ENCODE data around the gene KCNH2. TPM values are rescaled to one million over a fixed set of nuclear protein-coding genes. Genes with fewer than 3 reads are reported as not detected.

Gene KCNH2
- total and polyA plus RNA-seq, 10 donors = 0.67 to 5.1 (median 2.3) TPM

DNA sequence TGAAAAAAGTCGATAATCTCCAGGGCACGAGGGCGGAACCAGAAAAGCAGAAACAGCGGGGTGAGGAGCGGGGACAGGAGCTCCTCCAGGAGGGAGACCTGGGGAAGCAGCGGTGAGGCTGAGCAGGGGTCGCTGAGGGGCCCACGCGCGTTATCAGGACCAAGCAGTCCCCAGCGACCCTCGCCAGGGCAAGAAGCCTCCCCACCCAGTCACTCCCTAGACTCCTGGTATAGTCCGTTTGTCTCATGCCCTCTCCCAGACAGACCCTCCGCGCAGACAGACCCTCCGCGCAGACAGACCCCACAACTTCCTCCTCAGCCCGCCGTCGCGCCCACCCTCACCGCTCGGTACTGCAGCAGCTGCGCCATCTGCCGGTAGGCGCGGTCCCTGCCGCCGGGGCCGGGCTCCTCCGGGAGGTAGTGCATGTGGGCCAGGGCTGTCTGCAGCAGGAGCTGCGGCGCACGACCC is 39.9 kb upstream of the KCNH2 start:
- H3K9me3 ChIP-seq = no peaks in the 10 kb centered on the region
- H3K27me3 ChIP-seq (replicated peaks in 1 of 7) = peaks cover 0 to 62% (median 25%) of the 10 kb centered on the region in 7 donors
- TF ChIP-seq POLR2AphosphoS5 (IDR thresholded peaks at IDR 0.05) (peak; percentile 48 to 83 (median 57)), POLR2A (IDR thresholded peaks at IDR 0.05) (no peak)
- TF ChIP-seq, protein P1, sequence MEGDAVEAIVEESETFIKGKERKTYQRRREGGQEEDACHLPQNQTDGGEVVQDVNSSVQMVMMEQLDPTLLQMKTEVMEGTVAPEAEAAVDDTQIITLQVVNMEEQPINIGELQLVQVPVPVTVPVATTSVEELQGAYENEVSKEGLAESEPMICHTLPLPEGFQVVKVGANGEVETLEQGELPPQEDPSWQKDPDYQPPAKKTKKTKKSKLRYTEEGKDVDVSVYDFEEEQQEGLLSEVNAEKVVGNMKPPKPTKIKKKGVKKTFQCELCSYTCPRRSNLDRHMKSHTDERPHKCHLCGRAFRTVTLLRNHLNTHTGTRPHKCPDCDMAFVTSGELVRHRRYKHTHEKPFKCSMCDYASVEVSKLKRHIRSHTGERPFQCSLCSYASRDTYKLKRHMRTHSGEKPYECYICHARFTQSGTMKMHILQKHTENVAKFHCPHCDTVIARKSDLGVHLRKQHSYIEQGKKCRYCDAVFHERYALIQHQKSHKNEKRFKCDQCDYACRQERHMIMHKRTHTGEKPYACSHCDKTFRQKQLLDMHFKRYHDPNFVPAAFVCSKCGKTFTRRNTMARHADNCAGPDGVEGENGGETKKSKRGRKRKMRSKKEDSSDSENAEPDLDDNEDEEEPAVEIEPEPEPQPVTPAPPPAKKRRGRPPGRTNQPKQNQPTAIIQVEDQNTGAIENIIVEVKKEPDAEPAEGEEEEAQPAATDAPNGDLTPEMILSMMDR (IDR thresholded peaks at IDR 0.05 in 8 of 11, conservative IDR thresholded peaks at IDR 0.05 in 3 of 11) = peak; percentile 83 to 99 (median 96)
- peak; percentile 94 for DNase-seq
- H3K36me3 ChIP-seq = peaks cover 0 to 24% (median 0%) of the 10 kb centered on the region in 6 donors
- H3K4me1 ChIP-seq = peaks cover 21 to 67% (median 51%) of the 10 kb centered on the region in 6 donors
- H3K27ac ChIP-seq = peak overlapping the region in 3 of 8 donors; percentile 15 to 45 (median 37)
- intact Hi-C loops (cut with DNase I; ENCODE audit: low total_unique reads) = no loop called here
- 2 to 5% (median 4%) methylated on average over 33 to 34 of the region's 34 CpGs for WGBS, 5 donors
- H3K4me3 ChIP-seq = peak overlapping the region in 7 of 8 donors; percentile 23 to 67 (median 34)

DNA sequence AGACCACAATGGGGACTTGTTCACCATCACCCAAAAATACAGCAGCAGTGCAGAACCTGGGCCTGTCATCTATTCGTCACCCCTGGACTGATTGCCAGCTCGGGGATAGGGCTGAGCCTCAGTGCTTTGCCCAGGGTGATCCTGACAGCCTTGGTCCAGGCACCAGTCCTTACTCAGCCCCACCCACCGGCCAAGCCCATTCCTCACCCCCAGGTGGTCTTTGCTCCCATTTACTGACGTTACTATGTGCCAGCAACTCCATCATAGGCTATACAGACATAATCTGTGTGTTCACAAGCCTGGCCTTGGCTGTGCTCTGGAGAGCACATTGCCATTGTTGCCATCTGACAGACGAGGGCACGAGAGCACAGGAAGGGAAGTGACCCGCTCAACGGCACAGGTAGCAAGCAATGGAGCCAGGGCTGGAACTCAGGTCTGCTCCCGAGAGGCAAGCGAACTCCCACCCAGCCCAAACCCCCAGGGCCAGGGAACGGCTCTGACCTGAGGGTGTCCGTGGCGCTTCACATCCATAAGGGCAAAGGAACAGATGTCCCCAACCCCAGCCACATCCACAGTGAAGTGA is 39.3 kb upstream of the KCNH2 start:
- Histone ChIP-seq H3K9me3 (no peaks in the 10 kb centered on the region), H3K4me3 (peak overlapping the region in 3 of 8 donors; percentile 32 to 67 (median 38)), H3K27me3 (replicated peaks in 1 of 7) (peaks cover 0 to 64% (median 25%) of the 10 kb centered on the region in 7 donors), H3K4me1 (peaks cover 26 to 72% (median 56%) of the 10 kb centered on the region in 6 donors), H3K36me3 (peaks cover 0 to 30% (median 0%) of the 10 kb centered on the region in 6 donors), H3K27ac (peak overlapping the region in 3 of 8 donors; percentile 15 to 45 (median 37))
- TF ChIP-seq, protein P1 (IDR thresholded peaks at IDR 0.05 in 8 of 11, conservative IDR thresholded peaks at IDR 0.05 in 3 of 11) = no peak
- peak in 2 of 3 donors; percentile 3 to 27 for TF ChIP-seq POLR2AphosphoS5 (IDR thresholded peaks at IDR 0.05)
- peak in 1 of 3 donors; percentile 1 for TF ChIP-seq POLR2A (IDR thresholded peaks at IDR 0.05)
- WGBS, 5 donors = 33 to 46% (median 42%) methylated on average over 12 to 13 of the region's 13 CpGs
- no peak for DNase-seq
- intact Hi-C loops (cut with DNase I; ENCODE audit: low total_unique reads) = no loop called here

DNA sequence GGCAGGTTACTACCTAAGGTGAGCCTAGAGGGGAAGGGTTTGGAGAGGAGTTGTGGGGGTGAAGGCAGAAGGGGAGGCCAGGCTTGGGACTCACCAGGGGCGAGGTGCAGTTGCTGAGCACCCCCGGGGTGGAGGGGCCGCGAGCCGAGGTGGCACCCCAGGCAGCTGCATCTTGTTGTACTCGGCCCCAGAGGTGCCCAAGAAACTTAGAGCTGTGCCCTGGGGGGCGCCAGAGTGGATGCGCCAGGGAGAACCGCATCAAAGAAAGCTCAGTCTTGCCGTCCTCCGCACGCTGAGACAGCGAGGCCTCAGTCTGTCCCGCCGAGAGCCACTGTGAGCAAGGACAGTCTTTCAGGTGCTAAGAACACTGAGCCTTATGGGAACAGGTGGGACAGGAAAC is 38.8 kb upstream of the KCNH2 start:
- peak overlapping the region in 3 of 8 donors; percentile 14 to 45 (median 37) for H3K27ac ChIP-seq
- peaks cover 0 to 30% (median 0%) of the 10 kb centered on the region in 6 donors for H3K36me3 ChIP-seq
- WGBS, 5 donors = 77 to 87% (median 81%) methylated on average over 15 of the region's 15 CpGs
- H3K4me1 ChIP-seq = peaks cover 31 to 77% (median 61%) of the 10 kb centered on the region in 6 donors
- H3K4me3 ChIP-seq = no peak overlapping the region
- intact Hi-C loops (cut with DNase I; ENCODE audit: low total_unique reads) = no loop called here
- H3K27me3 ChIP-seq (replicated peaks in 1 of 7) = peaks cover 0 to 64% (median 25%) of the 10 kb centered on the region in 7 donors
- H3K9me3 ChIP-seq = no peaks in the 10 kb centered on the region
- TF ChIP-seq POLR2AphosphoS5 (IDR thresholded peaks at IDR 0.05) (peak; percentile 35 to 78 (median 58)), POLR2A (IDR thresholded peaks at IDR 0.05) (peak in 1 of 3 donors; percentile 3)
- TF ChIP-seq, protein P1 (IDR thresholded peaks at IDR 0.05 in 8 of 11, conservative IDR thresholded peaks at IDR 0.05 in 3 of 11) = no peak
- DNase-seq = no peak

DNA sequence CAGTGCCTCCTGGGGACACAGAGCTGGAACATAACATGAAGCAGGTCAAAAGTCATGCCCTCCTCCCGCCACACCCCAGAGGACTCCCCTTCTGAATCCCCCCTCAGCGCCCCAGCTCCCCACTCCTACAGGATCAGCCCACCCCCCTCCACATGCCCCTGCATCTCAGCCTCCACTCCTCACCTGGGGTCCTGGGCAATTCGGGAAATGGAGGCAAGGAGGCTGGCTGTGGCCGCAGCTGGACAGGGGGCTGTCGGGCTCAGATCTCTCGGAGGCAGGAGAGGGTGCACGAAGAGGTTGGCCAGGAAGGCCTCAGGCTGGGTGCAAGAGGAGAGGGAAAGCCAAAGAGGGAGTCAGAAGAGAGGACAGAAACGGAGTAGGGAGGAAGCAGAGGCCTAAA is 38.4 kb upstream of the KCNH2 start:
- Histone ChIP-seq H3K36me3 (peaks cover 0 to 33% (median 0%) of the 10 kb centered on the region in 6 donors), H3K4me1 (peaks cover 35 to 82% (median 63%) of the 10 kb centered on the region in 6 donors), H3K4me3 (no peak overlapping the region), H3K27me3 (replicated peaks in 1 of 7) (peaks cover 0 to 63% (median 25%) of the 10 kb centered on the region in 7 donors), H3K9me3 (no peaks in the 10 kb centered on the region), H3K27ac (peak overlapping the region in 2 of 8 donors; percentile 37 to 45)
- TF ChIP-seq POLR2A (IDR thresholded peaks at IDR 0.05) = no peak
- TF ChIP-seq POLR2AphosphoS5 (IDR thresholded peaks at IDR 0.05) = no peak
- TF ChIP-seq, protein P1 (IDR thresholded peaks at IDR 0.05 in 8 of 11, conservative IDR thresholded peaks at IDR 0.05 in 3 of 11) = no peak
- 74 to 91% (median 79%) methylated on average over 8 of the region's 8 CpGs for WGBS, 5 donors
- no peak for DNase-seq
- intact Hi-C loops (cut with DNase I; ENCODE audit: low total_unique reads) = no loop called here
